Muscle of leg (tissue), 11 donors: Measurements from ENCODE around the gene NKAIN4. TPM values are rescaled to one million over a fixed set of nuclear protein-coding genes. Genes with fewer than 3 reads are reported as not detected.
"Not testable (repeated sequence)": the region's sequence is repeated elsewhere in the genome, so short reads cannot be mapped to it uniquely, and the experiment has no call there.

Source experiments
- DNase-seq: peaks from one replicate; pipeline ENCODE4 v3.0.0; 2013
- H3K27ac ChIP-seq: one replicate; pipeline ENCODE4 v1.5.1; 2013; ENCODE audit warnings: mild to moderate bottlenecking, low read length, control low read depth
- H3K27me3 ChIP-seq: one replicate; pipeline ENCODE4 v1.6.1; 2013; ENCODE audit warnings: low read length; ENCODE audit not compliant: control insufficient read depth, insufficient read depth
- H3K36me3 ChIP-seq: one replicate; pipeline ENCODE4 v1.6.1; 2013; ENCODE audit warnings: low read length; ENCODE audit not compliant: control insufficient read depth, insufficient read depth
- H3K4me1 ChIP-seq: one replicate; pipeline ENCODE4 v1.6.1; 2013; ENCODE audit warnings: low read length; ENCODE audit not compliant: control insufficient read depth, insufficient read depth
- H3K4me3 ChIP-seq: one replicate; pipeline ENCODE4 v1.5.1; 2013; ENCODE audit warnings: low read length, control low read depth
- H3K9me3 ChIP-seq: replicated peaks from 2 replicates; pipeline ENCODE4 v1.6.1; 2013; ENCODE audit warnings: low read depth, low read length; ENCODE audit not compliant: control insufficient read depth
- WGBS: methylation state at CpG from one replicate; pipeline ENCODE4 v1.1.5; 2013; ENCODE audit warnings: missing lambda C conversion rate; ENCODE audit not compliant: insufficient coverage; 5-methylcytosine and 5-hydroxymethylcytosine counted together
- polyA plus RNA-seq, 8 donors: library from polyadenylated mRNA; unstranded; fragments of 120-200 nt; gene quantifications; one replicate each; pipeline versions ENCODE4 v1.2.1 to v1.2.3, GENCODE V29; 2013; ENCODE audit warnings: inconsistent platforms in 1 of 8, low replicate concordance in 1 of 8; ENCODE audit not compliant: insufficient read length in 8 of 8, insufficient read depth in 1 of 8
- total RNA-seq: library from RNA; stranded (reverse); fragments of 120-200 nt; gene quantifications from one replicate; pipeline ENCODE4 v1.2.4, GENCODE V29; 2013

NKAIN4 gene
- total and polyA plus RNA-seq, 9 donors, result 28.5 to 58.0 (median 37.7) TPM

DNA sequence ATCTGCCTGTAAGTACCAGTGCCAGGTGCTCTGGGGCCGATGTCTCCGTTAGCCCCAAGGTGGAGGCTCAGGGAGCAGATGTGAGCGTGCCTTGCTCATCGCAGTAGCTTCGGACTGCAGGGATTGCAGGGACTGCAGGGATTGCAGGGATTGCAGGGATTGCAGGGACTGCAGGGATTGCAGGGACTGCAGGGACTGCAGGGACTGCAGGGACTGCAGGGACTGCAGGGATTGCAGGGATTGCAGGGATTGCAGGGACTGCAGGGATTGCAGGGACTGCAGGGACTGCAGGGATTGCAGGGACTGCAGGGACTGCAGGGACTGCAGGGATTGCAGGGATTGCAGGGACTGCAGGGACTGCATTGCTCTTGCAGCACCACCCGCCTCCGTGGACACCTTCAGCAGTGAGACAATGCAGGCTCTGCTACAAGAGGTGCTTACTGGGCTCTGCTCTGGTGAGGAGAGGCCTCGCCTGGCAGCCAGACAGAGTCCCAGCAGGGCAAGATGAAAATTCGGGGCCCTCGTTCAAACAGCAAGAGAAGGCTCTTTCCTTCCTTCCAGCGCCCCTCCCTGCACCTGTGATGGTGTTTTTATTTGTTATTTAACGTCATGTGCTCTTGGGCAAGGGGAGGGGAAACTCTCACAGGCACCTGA lies 32.7 kb downstream of the NKAIN4 start:
- WGBS, result 59% methylated on average over 6 of the region's 12 CpGs
- H3K4me3 ChIP-seq, DNase-seq, H3K9me3 ChIP-seq, H3K27ac ChIP-seq, H3K27me3 ChIP-seq, H3K36me3 ChIP-seq: not testable (repeated sequence)
- H3K4me1 ChIP-seq, result peaks cover 24% of the 10 kb centered on the region

DNA sequence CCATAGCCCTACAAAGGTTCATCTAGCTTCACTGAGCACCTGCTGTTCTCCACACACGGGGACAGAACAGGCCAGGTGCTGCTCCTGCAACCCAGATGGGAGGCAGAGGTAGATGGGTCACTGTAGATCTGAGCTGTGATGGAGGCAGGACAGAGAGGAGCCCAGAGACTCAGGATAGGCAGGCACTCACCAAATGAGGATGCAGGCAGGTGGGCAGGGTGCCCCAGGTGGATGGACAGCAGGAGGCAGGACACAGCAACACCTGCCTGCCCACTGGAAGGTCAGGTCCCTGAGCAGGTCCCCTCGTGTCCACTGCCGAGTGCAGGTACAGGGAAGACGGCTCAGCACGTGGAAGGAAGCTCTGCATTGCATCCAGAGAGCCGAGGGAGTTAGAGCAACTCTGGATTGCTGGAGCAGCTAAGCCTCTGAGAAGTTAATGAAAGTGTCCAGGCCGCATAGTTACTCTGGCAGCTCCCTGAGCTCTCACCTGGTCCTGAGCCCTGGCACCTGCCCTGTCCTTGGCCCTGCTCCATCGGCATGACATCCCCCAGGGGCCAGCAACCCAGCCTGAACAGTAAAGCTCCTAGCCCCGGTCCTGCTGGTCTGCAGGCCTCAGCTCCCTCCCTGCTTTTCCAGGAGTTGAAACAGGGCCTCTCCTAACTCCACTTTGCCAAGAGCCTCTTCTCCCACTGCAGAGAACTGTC lies 33.4 kb downstream of the NKAIN4 start:
- no peaks in the 10 kb centered on the region for H3K9me3 ChIP-seq
- peaks cover 26% of the 10 kb centered on the region for H3K4me1 ChIP-seq
- DNase-seq, result no peak
- no peak overlapping the region for H3K27ac ChIP-seq
- no peaks in the 10 kb centered on the region for H3K36me3 ChIP-seq
- no peak overlapping the region for H3K4me3 ChIP-seq
- WGBS, result 32% methylated on average over 8 of the region's 9 CpGs
- peaks cover 4% of the 10 kb centered on the region for H3K27me3 ChIP-seq

DNA sequence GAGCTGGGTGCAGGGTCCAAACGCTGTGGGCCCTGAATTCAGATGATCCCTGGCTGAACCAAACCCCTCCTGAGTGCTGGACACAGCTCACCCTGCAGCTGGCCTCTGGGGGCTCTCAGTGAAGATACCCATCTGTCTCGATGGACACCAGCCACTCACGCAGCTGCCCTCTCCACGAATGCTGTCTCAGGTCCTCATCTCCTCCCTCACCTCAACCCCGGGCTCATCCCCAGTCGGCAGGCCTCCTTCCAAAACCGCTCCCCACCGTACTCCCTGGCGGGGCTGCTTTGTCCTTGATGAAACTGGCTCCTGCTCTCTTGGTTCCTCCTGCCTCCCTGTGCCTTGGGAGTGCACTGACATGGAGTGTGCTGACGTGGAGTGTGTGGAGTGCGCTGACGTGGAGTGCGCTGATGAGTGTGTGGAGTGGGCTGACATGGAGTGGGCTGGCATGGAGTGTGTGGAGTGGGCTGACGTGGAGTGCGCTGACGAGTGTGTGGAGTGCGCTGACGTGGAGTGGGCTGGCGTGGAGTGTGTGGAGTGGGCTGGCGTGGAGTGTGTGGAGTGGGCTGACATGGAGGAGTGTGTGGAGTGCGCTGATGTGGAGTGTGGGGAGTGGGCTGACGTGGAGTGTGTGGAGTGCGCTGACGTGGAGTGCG lies 34.3 kb downstream of the NKAIN4 start:
- Histone ChIP-seq H3K4me3 (no peak overlapping the region), H3K27ac (no peak overlapping the region), H3K9me3 (no peaks in the 10 kb centered on the region), H3K27me3 (peaks cover 4% of the 10 kb centered on the region), H3K36me3 (no peaks in the 10 kb centered on the region), H3K4me1 (peaks cover 28% of the 10 kb centered on the region)
- no peak for DNase-seq
- WGBS, result 72% methylated on average over 17 of the region's 25 CpGs

DNA sequence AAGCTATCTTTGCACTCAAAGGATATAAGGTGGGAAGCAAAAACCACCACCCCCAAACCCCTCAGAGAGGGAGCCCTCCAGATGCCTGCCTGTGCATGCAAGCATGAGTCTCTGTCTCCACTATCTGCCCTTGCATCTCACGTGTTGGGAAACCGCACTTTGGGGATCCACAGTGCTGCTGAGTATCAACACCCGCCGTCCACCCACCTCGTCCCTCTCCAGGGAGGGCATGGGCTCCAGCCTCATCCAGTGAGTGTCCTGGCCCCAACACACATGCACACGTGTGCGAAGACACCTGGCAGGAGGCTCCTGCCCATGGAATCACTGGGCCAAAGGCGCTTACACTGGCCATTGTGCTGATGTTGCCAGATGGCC lies 34.8 kb downstream of the NKAIN4 start:
- Histone ChIP-seq H3K4me3 (no peak overlapping the region), H3K27ac (no peak overlapping the region), H3K4me1 (peaks cover 26% of the 10 kb centered on the region), H3K27me3 (peaks cover 4% of the 10 kb centered on the region), H3K36me3 (peaks cover 4% of the 10 kb centered on the region), H3K9me3 (no peaks in the 10 kb centered on the region)
- WGBS, result 77% methylated on average over 8 of the region's 8 CpGs
- DNase-seq, result no peak

DNA sequence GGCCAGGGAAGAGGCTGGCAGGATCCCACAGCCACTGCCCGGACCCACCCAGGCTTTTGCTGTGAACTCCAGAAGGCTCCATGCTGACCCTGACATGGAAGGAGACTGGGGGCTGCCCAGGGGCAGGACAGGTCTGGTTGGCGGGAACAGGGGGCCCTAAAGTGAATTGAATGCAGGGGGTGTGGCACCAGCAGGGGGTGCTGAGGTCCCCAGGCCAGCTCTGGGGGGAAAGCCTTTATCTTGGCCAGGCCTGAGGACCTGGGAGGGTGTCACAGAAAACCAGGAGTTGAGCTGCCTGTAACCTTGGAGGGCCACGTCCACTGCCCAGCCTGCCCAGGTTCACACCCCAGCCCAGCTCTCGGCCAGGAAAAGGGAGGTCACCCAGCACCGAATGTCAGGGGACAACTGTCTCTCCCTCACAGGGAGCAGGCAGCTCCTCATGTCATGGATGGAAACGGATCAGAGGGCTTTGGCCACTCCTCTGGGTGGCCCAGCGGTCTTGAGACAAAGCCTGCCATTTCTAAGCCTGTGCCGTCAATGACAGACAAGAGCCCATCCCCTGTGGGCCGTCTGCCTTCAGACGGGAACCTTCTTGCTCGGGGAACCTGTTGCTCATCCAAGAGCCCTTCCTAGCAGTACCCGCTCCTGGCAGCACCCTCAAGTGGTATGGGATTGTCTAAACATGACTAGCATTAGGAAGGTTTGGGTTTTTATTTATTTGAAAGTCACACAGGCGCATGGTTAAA lies 35.4 kb downstream of the NKAIN4 start:
- Histone ChIP-seq H3K27ac (no peak overlapping the region), H3K4me1 (peaks cover 22% of the 10 kb centered on the region), H3K36me3 (peaks cover 7% of the 10 kb centered on the region), H3K9me3 (no peaks in the 10 kb centered on the region), H3K27me3 (peaks cover 4% of the 10 kb centered on the region), H3K4me3 (no peak overlapping the region)
- no peak for DNase-seq
- 79% methylated on average over 7 of the region's 13 CpGs for WGBS

DNA sequence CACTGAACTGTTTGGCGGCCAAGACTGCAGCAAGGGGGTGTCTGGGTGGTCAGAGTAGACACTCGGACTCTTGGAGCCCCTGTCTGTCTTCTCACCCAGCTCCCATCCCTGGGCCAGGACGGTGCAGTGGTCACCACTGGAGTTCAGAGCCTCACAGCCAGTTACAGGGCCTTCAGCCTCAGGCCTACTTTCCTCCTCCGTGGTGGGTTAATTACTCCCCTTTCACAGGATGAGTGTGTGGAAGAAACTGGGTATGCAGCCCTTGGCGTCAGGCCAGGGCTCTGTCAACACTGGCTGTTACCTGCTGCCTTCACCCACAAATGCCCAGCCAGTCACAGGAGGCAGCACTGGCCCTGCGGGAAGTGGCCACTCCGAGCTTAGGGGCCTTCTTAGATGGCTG lies 36.6 kb downstream of the NKAIN4 start:
- Histone ChIP-seq H3K36me3 (peaks cover 16% of the 10 kb centered on the region), H3K27me3 (peaks cover 4% of the 10 kb centered on the region), H3K4me1 (peaks cover 17% of the 10 kb centered on the region), H3K4me3 (no peak overlapping the region), H3K27ac (no peak overlapping the region), H3K9me3 (no peaks in the 10 kb centered on the region)
- DNase-seq, result no peak
- 82% methylated on average over 3 of the region's 7 CpGs for WGBS

DNA sequence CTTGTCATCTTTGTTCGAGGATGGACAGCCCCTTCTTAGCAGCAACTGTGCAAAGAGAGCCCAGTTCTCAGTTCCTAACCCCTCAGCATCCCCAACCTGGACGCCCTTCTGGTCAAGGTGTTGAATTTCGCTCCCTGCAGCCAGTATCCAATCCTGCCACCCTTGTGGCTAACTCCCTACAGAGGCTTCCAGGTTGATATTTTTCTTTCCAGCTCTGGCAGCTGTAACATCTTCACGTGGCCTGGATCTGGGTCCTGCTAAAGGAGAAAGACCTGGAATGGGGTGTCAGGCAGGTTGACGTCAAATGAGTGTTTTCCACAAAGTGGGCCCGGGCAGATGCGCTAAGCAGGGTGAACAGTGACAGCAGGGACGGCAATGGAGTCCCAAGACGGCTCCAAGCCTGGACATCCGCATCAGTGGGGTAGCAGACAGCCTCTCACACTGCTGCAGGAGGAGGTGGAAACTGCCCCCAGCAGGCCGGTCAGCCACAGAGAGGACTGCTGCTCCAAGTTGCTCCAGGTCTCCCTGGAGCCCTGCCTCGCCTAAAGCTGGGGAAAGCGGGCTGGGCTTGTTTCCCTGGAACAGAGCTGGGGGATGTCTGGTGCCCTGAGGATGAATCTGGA lies 37.3 kb downstream of the NKAIN4 start:
- 64% methylated on average over 13 of the region's 13 CpGs for WGBS
- H3K9me3 ChIP-seq, result no peaks in the 10 kb centered on the region
- peaks cover 24% of the 10 kb centered on the region for H3K36me3 ChIP-seq
- peak overlapping the region; percentile 89 for H3K27ac ChIP-seq
- peak overlapping the region; percentile 73 for H3K4me3 ChIP-seq
- DNase-seq, result no peak
- peaks cover 2% of the 10 kb centered on the region for H3K27me3 ChIP-seq
- peaks cover 17% of the 10 kb centered on the region for H3K4me1 ChIP-seq

DNA sequence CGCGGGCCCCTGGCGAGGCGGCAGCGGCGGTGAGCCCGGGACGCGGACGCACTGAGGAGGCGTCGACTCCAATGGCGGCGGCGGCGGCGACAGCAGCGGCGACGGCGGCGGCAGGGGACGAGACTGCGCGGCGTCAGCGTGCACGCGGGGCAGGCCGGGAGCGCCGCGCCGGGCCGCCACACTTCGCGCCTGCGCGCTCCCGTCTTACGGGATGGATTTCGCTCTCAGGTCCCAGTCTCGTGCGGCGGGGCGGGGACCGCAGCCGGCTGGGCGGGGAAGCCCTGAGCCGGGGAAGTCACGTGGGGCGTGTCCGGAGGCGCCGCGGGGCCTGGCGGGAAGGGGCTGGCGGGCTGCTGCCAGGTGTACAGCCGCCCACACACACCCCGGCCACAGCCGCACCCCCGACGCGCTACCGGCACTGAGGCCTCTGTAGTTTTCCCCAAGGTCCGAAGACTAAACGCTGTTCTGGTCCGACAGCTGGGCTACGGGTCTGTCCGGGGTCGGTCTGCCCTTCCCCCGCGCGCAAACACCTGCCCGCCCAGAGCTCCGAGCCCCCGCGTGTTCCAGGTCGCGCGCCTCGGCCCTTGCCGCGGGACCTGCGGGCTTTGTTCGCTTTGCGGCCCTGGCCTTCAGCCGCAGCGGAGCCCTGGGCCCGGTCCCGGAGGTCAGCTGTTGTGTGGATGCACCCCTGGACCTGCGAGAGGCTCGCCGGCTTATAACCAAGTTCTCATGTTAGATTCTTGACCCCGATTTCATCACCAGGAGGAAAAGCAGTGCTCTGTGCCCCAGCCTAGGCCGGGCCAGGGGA lies 38.0 kb downstream of the NKAIN4 start, which contains the start of gene YTHDF1:
Gene YTHDF1, minus strand, starts transcription at position 91 of the 808 bp plus-strand sequence. CDS start 239 bp downstream, outside the sequence.
- H3K27me3 ChIP-seq, result peaks cover 2% of the 10 kb centered on the region
- peaks cover 17% of the 10 kb centered on the region for H3K4me1 ChIP-seq
- peaks cover 30% of the 10 kb centered on the region for H3K36me3 ChIP-seq
- under 1% methylated on average over 95 of the region's 96 CpGs for WGBS
- H3K27ac ChIP-seq, result peak within 1 kb of the TSS; percentile 89
- H3K9me3 ChIP-seq, result no peaks in the 10 kb centered on the region
- H3K4me3 ChIP-seq, result peak within 1 kb of the TSS; percentile 73
- peak; percentile 99 for DNase-seq
